B cell (primary cell): Measurements from ENCODE around the gene GSS. TPM values are rescaled to one million over a fixed set of nuclear protein-coding genes. Genes with fewer than 3 reads are reported as not detected.

Experiments used
- ATAC-seq: fragments of 200-7000 bp; cut with Tn5 transposase; one replicate; pipeline ENCODE4 v1.10.0; 2021; ENCODE audit warnings: low read depth, mild to moderate bottlenecking, moderate number of reproducible peaks, moderate library complexity
- CTCF ChIA-PET: fragments of 350-600 bp; sonication (Branson Sonifier 250); formaldehyde crosslinking; loops from one replicate; lab custom pipeline; 2021; ENCODE audit warnings: antibody characterized with exemption, inconsistent platforms; lab: Charles Lee
- POLR2A ChIA-PET: fragments of 350-600 bp; sonication (Branson Sonifier 250); formaldehyde crosslinking; loops from one replicate; lab custom pipeline; 2021; ENCODE audit warnings: antibody characterized with exemption; lab: Charles Lee
- DNase-seq: peaks from one replicate; pipeline ENCODE4 v3.0.0; 2013
- H2AFZ ChIP-seq: 2 replicates; pipeline ENCODE4 v1.6.1; 2012; ENCODE audit warnings: mild to moderate bottlenecking, low read depth, low read length; ENCODE audit not compliant: insufficient read depth, poor library complexity, severe bottlenecking
- H3K27ac ChIP-seq, 2 donors: 1 replicate in 1 of 2; 2 replicates in 1 of 2; pipeline ENCODE4 v1.5.1; 2012 to 2013; ENCODE audit warnings: low read length in 2 of 2, mild to moderate bottlenecking in 2 of 2, moderate library complexity in 1 of 2
- H3K27me3 ChIP-seq, 4 experiments: fragments of 200-600 bp in 1 of 4; sonication (generic) in 1 of 4; replicated peaks in 1 of 4; 1 replicate in 2 of 4; 2 replicates in 2 of 4; pipeline versions ENCODE4 v1.6.1 to v1.7.0; 2013 to 2016; ENCODE audit warnings: low read length in 3 of 4, mild to moderate bottlenecking in 2 of 4, mixed read lengths in 1 of 4, moderate library complexity in 1 of 4; ENCODE audit not compliant: insufficient read depth in 4 of 4, control insufficient read depth in 3 of 4; ENCODE audit errors: control extremely low read depth in 1 of 4
- H3K36me3 ChIP-seq, 2 experiments: replicated peaks in 1 of 2; 1 replicate in 1 of 2; 2 replicates in 1 of 2; pipeline versions ENCODE4 v1.6.1 to v1.7.1; 2013; ENCODE audit warnings: low read length in 1 of 2; ENCODE audit not compliant: insufficient read depth in 2 of 2, control insufficient read depth in 1 of 2; ENCODE audit errors: control extremely low read depth in 1 of 2, extremely low read depth in 1 of 2
- H3K4me1 ChIP-seq, 2 donors: fragments of 200-600 bp in 1 of 2; sonication (generic) in 1 of 2; 1 replicate in 1 of 2; 2 replicates in 1 of 2; pipeline versions ENCODE4 v1.5.1 to v1.6.1; 2013 to 2017; ENCODE audit warnings: low read length in 2 of 2; ENCODE audit not compliant: control insufficient read depth in 2 of 2, insufficient read depth in 2 of 2
- H3K4me2 ChIP-seq: replicated peaks from 2 replicates; pipeline ENCODE3; 2012; ENCODE audit warnings: mild to moderate bottlenecking, low read depth, low read length; ENCODE audit not compliant: poor library complexity, severe bottlenecking
- H3K4me3 ChIP-seq, 5 experiments: fragments of 200-600 bp in 1 of 5; sonication (generic) in 1 of 5; 1 replicate in 3 of 5; 2 replicates in 2 of 5; pipeline versions ENCODE4 v1.5.1 to v1.7.0; 2011 to 2016; ENCODE audit warnings: low read length in 4 of 5, mild to moderate bottlenecking in 4 of 5, low read depth in 2 of 5, control low read depth in 1 of 5, moderate library complexity in 1 of 5; ENCODE audit not compliant: insufficient read depth in 1 of 5; ENCODE audit errors: control extremely low read depth in 1 of 5, extremely low read depth in 1 of 5
- H3K79me2 ChIP-seq: fragments of 200-600 bp; sonication (generic); one replicate; pipeline ENCODE4 v1.6.0; 2016; ENCODE audit warnings: low read length; ENCODE audit not compliant: control insufficient read depth, insufficient read depth
- H3K9ac ChIP-seq: fragments of 200-600 bp; sonication (generic); 2 replicates; pipeline ENCODE4 v1.6.1; 2017; ENCODE audit warnings: mild to moderate bottlenecking, low read length, moderate library complexity
- H3K9me3 ChIP-seq, 3 donors: one replicate each; pipeline versions ENCODE4 v1.6.1 to v1.7.1; 2013; ENCODE audit warnings: low read length in 2 of 3; ENCODE audit not compliant: control insufficient read depth in 2 of 3, insufficient read depth in 1 of 3; ENCODE audit errors: control extremely low read depth in 1 of 3
- H4K20me1 ChIP-seq: 2 replicates; pipeline ENCODE4 v1.6.0; 2012; ENCODE audit warnings: mild to moderate bottlenecking, low read length; ENCODE audit not compliant: insufficient read depth, control insufficient read depth, poor library complexity, severe bottlenecking
- H3K27ac Mint-ChIP-seq: one replicate; pipeline ENCODE4 v1.8.0; 2021; ENCODE audit warnings: mixed read lengths
- H3K27me3 Mint-ChIP-seq: one replicate; pipeline ENCODE4 v1.8.0; 2021; ENCODE audit warnings: mixed read lengths
- H3K4me1 Mint-ChIP-seq: one replicate; pipeline ENCODE4 v1.8.0; 2021; ENCODE audit warnings: mixed read lengths
- H3K4me3 Mint-ChIP-seq: one replicate; pipeline ENCODE4 v1.8.0; 2021; ENCODE audit warnings: mixed read lengths
- H3K9me3 Mint-ChIP-seq: one replicate; pipeline ENCODE4 v1.8.0; 2022; ENCODE audit warnings: mixed read lengths; ENCODE audit not compliant: insufficient read depth
- CTCF ChIP-seq: fragments of 200-600 bp; IDR thresholded peaks from one replicate; pipeline ENCODE4 v1.8.0; 2022; ENCODE audit warnings: antibody characterized with exemption, mild to moderate bottlenecking
- EZH2 ChIP-seq: IDR thresholded peaks from 2 replicates; pipeline ENCODE4 v1.6.1; 2012; ENCODE audit warnings: borderline replicate concordance, low read depth, mild to moderate bottlenecking, moderate library complexity, low read length; ENCODE audit not compliant: insufficient read depth, poor library complexity, severe bottlenecking
- WGBS: methylation state at CpG from one replicate; pipeline ENCODE4 v1.1.5; 2013; ENCODE audit warnings: missing lambda C conversion rate; ENCODE audit not compliant: insufficient coverage; 5-methylcytosine and 5-hydroxymethylcytosine counted together
- intact Hi-C: fragments of 100-400 bp; cut with micrococcal nuclease; formaldehyde crosslinking; loops from one replicate; pipeline ENCODE4 v1.10.0; 2022
- polyA plus RNA-seq: library from polyadenylated mRNA; depleted of rRNA; stranded (reverse); fragments of >200 nt; gene quantifications from 2 replicates; pipeline ENCODE4 v1.2.3, GENCODE V29; 2012
- small RNA-seq: library from RNA; depleted of rRNA; stranded (forward); fragments of <200 nt; gene quantifications from one replicate; pipeline ENCODE3, GENCODE V24; 2012; ENCODE audit warnings: low replicate concordance, low read depth; ENCODE audit not compliant: insufficient read length
- total RNA-seq, 2 donors: library from RNA; stranded (reverse); fragments of 120-200 nt in 1 of 2; gene quantifications; 1 replicate in 1 of 2; 2 replicates in 1 of 2; pipeline versions ENCODE4 v1.2.3 to v1.2.4, GENCODE V29; 2013 to 2022

The GSS gene
- total and polyA plus RNA-seq, 2 donors (not counting 1 experiment from before 2014, with no cell fraction given) = 22.5 to 28.6 TPM

GRCh38 chr20:34880215-34880850 is 75.3 kb downstream of the GSS start:
- no peak for DNase-seq
- Histone ChIP-seq H3K4me2 (no peak overlapping the region), H3K9me3 (no peaks in the 10 kb centered on the region), H4K20me1 (no peaks in the 10 kb centered on the region), H2AFZ (no peak overlapping the region), H3K4me3 (no peak overlapping the region), H3K36me3 (no peaks in the 10 kb centered on the region), H3K79me2 (peaks cover 4% of the 10 kb centered on the region), H3K9ac (no peak overlapping the region), H3K27me3 (no peaks in the 10 kb centered on the region), H3K27ac (no peak overlapping the region), H3K4me1 (peaks cover 14% of the 10 kb centered on the region in 2 donors)
- ATAC-seq = no peak
- no CpG with 5 or more reads among the region's 6 CpGs for WGBS
- H3K9me3 Mint-ChIP-seq = no peaks in the 10 kb centered on the region
- intact Hi-C loops = no loop called here
- ChIA-PET POLR2A (interaction anchor here (0.7 kb wide), 2 partner anchors 20 to 25 kb away, joined by 5 to 7 read pairs; no protein-coding TSS in a partner anchor), CTCF (interaction anchor here (0.7 kb wide), 1 partner anchor 59 kb away, joined by 3 read pairs; no protein-coding TSS in a partner anchor)
- TF ChIP-seq CTCF (no peak), EZH2 (no peak)
- H3K27ac Mint-ChIP-seq = no peak overlapping the region
- H3K4me1 Mint-ChIP-seq = peaks cover 15% of the 10 kb centered on the region
- no peaks in the 10 kb centered on the region for H3K27me3 Mint-ChIP-seq
- H3K4me3 Mint-ChIP-seq = no peak overlapping the region

Small RNAs within 50 kb of the gene (small RNA-seq; reads per million reads assigned to genes)
- gene MIR499A = 5.3 reads per million, percentile 70 among the genes with 10 or more reads in this experiment

Other genes with a start within 250 kb of the GSS start
- 31.0 and 31.9 TPM in 2 replicates for gene NCOA6, start 130.2 kb downstream of the GSS start, total RNA-seq
- gene NCOA6, start 130.2 kb downstream of the GSS start, polyA plus RNA-seq = 14.7 and 16.0 TPM in 2 replicates
- gene GGT7, start 83.0 kb downstream of the GSS start, total RNA-seq = 26.8 and 28.6 TPM in 2 replicates
- 29.0 and 31.9 TPM in 2 replicates for gene GGT7, start 83.0 kb downstream of the GSS start, polyA plus RNA-seq
- gene ACSS2, start 79.2 kb downstream of the GSS start, total RNA-seq = 14.7 and 22.1 TPM in 2 replicates
- 10.5 and 11.6 TPM in 2 replicates for gene ACSS2, start 79.2 kb downstream of the GSS start, polyA plus RNA-seq
- gene MYH7B, start 62 bp upstream of the GSS start, total RNA-seq = 0.66 and 0.79 TPM in 2 replicates
- gene MYH7B, start 62 bp upstream of the GSS start, polyA plus RNA-seq = 1.2 and 1.4 TPM in 2 replicates
- gene TRPC4AP, start 137.0 kb upstream of the GSS start, total RNA-seq = 73.2 and 73.9 TPM in 2 replicates
- gene TRPC4AP, start 137.0 kb upstream of the GSS start, polyA plus RNA-seq = 62.5 and 69.5 TPM in 2 replicates
- gene EDEM2, start 191.5 kb upstream of the GSS start, total RNA-seq = 28.1 and 28.6 TPM in 2 replicates
- 29.6 and 30.4 TPM in 2 replicates for gene EDEM2, start 191.5 kb upstream of the GSS start, polyA plus RNA-seq
- gene PROCR, start 216.3 kb upstream of the GSS start, total RNA-seq = 0.57 TPM in 1 of 2 replicates, not detected in the other
- 0.30 and 0.61 TPM in 2 replicates for gene PROCR, start 216.3 kb upstream of the GSS start, polyA plus RNA-seq